IMR-90 (cell line): ENCODE measurements around the gene FALEC. TPM values are rescaled to one million over a fixed set of nuclear protein-coding genes. Genes with fewer than 3 reads are reported as not detected.

ENCODE experiments used
- ATAC-seq: fragments of 200-7000 bp; cut with Tn5 transposase; 2 replicates; pipeline ENCODE4 v1.9.1; 2020; ENCODE audit warnings: low read depth, mild to moderate bottlenecking, moderate library complexity
- BruUV-seq: library from RNA; stranded (reverse); fragments of 400-500 nt; replicated peaks from 2 replicates; lab custom pipeline; 2021; lab: Mats Ljungman, UMichigan
- CTCF ChIA-PET: fragments of 300-600 bp; formaldehyde crosslinking; extraction: SDS; loops from one replicate; lab custom pipeline; 2021; ENCODE audit warnings: antibody characterized with exemption; lab: Yijun Ruan, JAX
- POLR2A ChIA-PET: fragments of 300-600 bp; sonication (Branson Sonifier 250); formaldehyde crosslinking; loops from one replicate; lab custom pipeline; 2022; ENCODE audit warnings: antibody characterized with exemption; ENCODE audit not compliant: unreplicated experiment; lab: Charles Lee
- DNase-seq: peaks from one replicate; pipeline ENCODE4 v3.0.0; 2013
- H2AFZ ChIP-seq: replicated peaks from 2 replicates; pipeline ENCODE3; 2013; ENCODE audit warnings: low read length, mild to moderate bottlenecking; ENCODE audit not compliant: poor library complexity
- H2AK5ac ChIP-seq: 2 replicates; pipeline ENCODE4 v1.6.1; 2013; ENCODE audit warnings: low read depth, low read length, inconsistent platforms
- H2AK9ac ChIP-seq: replicated peaks from 2 replicates; pipeline ENCODE3; 2013; ENCODE audit warnings: mild to moderate bottlenecking, low read depth, low read length, moderate library complexity; ENCODE audit not compliant: poor library complexity
- H2BK120ac ChIP-seq: 2 replicates; pipeline ENCODE4 v1.6.1; 2013; ENCODE audit warnings: low read depth, low read length, inconsistent platforms
- H2BK15ac ChIP-seq: 3 replicates; pipeline ENCODE4 v1.6.1; 2013; ENCODE audit warnings: low read depth, low read length, inconsistent platforms
- H2BK20ac ChIP-seq: 2 replicates; pipeline ENCODE4 v1.6.1; 2013; ENCODE audit warnings: low read depth, mild to moderate bottlenecking, inconsistent platforms, low read length, moderate library complexity
- H2BK5ac ChIP-seq: 2 replicates; pipeline ENCODE4 v1.6.1; 2013; ENCODE audit warnings: mild to moderate bottlenecking, low read depth, low read length, inconsistent platforms; ENCODE audit not compliant: poor library complexity, severe bottlenecking
- H3K14ac ChIP-seq: replicated peaks from 2 replicates; pipeline ENCODE4 v1.6.1; 2013; ENCODE audit warnings: low read depth, low read length, inconsistent platforms
- H3K18ac ChIP-seq: 2 replicates; pipeline ENCODE4 v1.6.1; 2013; ENCODE audit warnings: low read depth, low read length, control low read depth
- H3K23ac ChIP-seq: 2 replicates; pipeline ENCODE4 v1.6.1; 2013; ENCODE audit warnings: low read depth, low read length, inconsistent platforms
- H3K27ac ChIP-seq: 2 replicates; pipeline ENCODE4 v1.5.1; 2013; ENCODE audit warnings: mild to moderate bottlenecking, control low read depth, low read length; ENCODE audit not compliant: insufficient read depth
- H3K27me3 ChIP-seq: 2 replicates; pipeline ENCODE4 v1.6.1; 2013; ENCODE audit warnings: low read length; ENCODE audit not compliant: control insufficient read depth, insufficient read depth
- H3K36me3 ChIP-seq: 2 replicates; pipeline ENCODE4 v1.6.1; 2013; ENCODE audit warnings: low read length, mixed read lengths; ENCODE audit not compliant: control insufficient read depth, insufficient read depth
- H3K4ac ChIP-seq: 2 replicates; pipeline ENCODE4 v1.6.1; 2013; ENCODE audit warnings: low read depth, low read length, inconsistent platforms
- H3K4me1 ChIP-seq: 2 replicates; pipeline ENCODE4 v1.6.1; 2013; ENCODE audit warnings: low read length, mixed read lengths; ENCODE audit not compliant: control insufficient read depth, insufficient read depth
- H3K4me2 ChIP-seq: 2 replicates; pipeline ENCODE4 v1.6.1; 2013; ENCODE audit warnings: low read depth, mild to moderate bottlenecking, control low read depth, low read length, moderate library complexity
- H3K4me3 ChIP-seq: 2 replicates; pipeline ENCODE4 v1.5.1; 2013; ENCODE audit warnings: low read depth, mild to moderate bottlenecking, control low read depth, low read length, moderate library complexity; ENCODE audit not compliant: insufficient read depth
- H3K56ac ChIP-seq: 2 replicates; pipeline ENCODE4 v1.6.1; 2013; ENCODE audit warnings: low read length, inconsistent platforms; ENCODE audit not compliant: insufficient read depth; ENCODE audit errors: extremely low read depth
- H3K79me1 ChIP-seq, 2 experiments: 2 replicates each; pipeline ENCODE4 v1.6.1; 2013; ENCODE audit warnings: low read length in 2 of 2, inconsistent platforms in 1 of 2, low read depth in 1 of 2
- H3K9ac ChIP-seq: 2 replicates; pipeline ENCODE4 v1.6.1; 2013; ENCODE audit warnings: low read depth, low read length, control low read depth
- H3K9me1 ChIP-seq: 2 replicates; pipeline ENCODE4 v1.6.1; 2013; ENCODE audit warnings: low read length, inconsistent platforms; ENCODE audit not compliant: insufficient read depth
- H3K9me3 ChIP-seq: 2 replicates; pipeline ENCODE4 v1.6.1; 2013; ENCODE audit warnings: low read length; ENCODE audit not compliant: control insufficient read depth, insufficient read depth
- H4K20me1 ChIP-seq: 2 replicates; pipeline ENCODE4 v1.6.1; 2013; ENCODE audit warnings: low read length, inconsistent platforms; ENCODE audit not compliant: insufficient read depth
- H4K5ac ChIP-seq: 2 replicates; pipeline ENCODE4 v1.6.1; 2013; ENCODE audit warnings: mild to moderate bottlenecking, low read depth, low read length, control low read depth
- H4K8ac ChIP-seq, 2 experiments: 2 replicates each; pipeline ENCODE4 v1.6.1; 2013; ENCODE audit warnings: low read depth in 2 of 2, low read length in 2 of 2, control low read depth in 1 of 2, inconsistent platforms in 1 of 2
- H4K91ac ChIP-seq: 2 replicates; pipeline ENCODE4 v1.6.1; 2013; ENCODE audit warnings: low read depth, low read length, inconsistent platforms; ENCODE audit not compliant: insufficient read depth
- BHLHE40 ChIP-seq: fragments of 150-350 bp; IDR thresholded peaks from 2 replicates; pipeline ENCODE4 v1.6.1; 2016; ENCODE audit warnings: mild to moderate bottlenecking, low read depth, low read length
- POLR2A ChIP-seq: IDR thresholded peaks from 2 replicates; pipeline ENCODE4 v1.6.1; 2012; ENCODE audit warnings: mild to moderate bottlenecking, low read depth, low read length
- USF2 ChIP-seq: fragments of 150-350 bp; IDR thresholded peaks from 2 replicates; pipeline ENCODE4 v1.6.1; 2017; ENCODE audit warnings: mild to moderate bottlenecking, antibody characterized with exemption, low read length, low read depth
- WGBS, 2 experiments: methylation state at CpG; one replicate each; pipeline versions ENCODE4 v1.1.5 to v1.1.7; 2013; ENCODE audit warnings: missing lambda C conversion rate in 2 of 2; ENCODE audit not compliant: insufficient read length in 1 of 2; ENCODE audit errors: extremely low coverage in 2 of 2; 5-methylcytosine and 5-hydroxymethylcytosine counted together
- dilution Hi-C: fragments of 300-500 bp; cut with HindIII; formaldehyde crosslinking; loops from one replicate; pipeline ENCODE4 v1.14.3; 2018; ENCODE audit warnings: low sequenced_read_pairs; ENCODE audit not compliant: unreplicated experiment
- in situ Hi-C: fragments of 300-500 bp; cut with MboI; formaldehyde crosslinking; loops from 3 replicates; pipeline ENCODE4 v1.14.3; 2019; ENCODE audit warnings: low sequenced_read_pairs, inconsistent platforms, mixed read lengths
- intact Hi-C: fragments of 100-400 bp; cut with micrococcal nuclease; formaldehyde crosslinking; loops from 2 replicates; pipeline ENCODE4 v1.10.0; 2022
- polyA plus RNA-seq, 3 experiments: library from polyadenylated mRNA; depleted of rRNA; stranded (reverse); fragments of >200 nt; gene quantifications; 2 replicates each; pipeline ENCODE4 v1.2.3, GENCODE V29; 2012; ENCODE audit warnings: low replicate concordance in 1 of 3
- total RNA-seq: library from RNA; depleted of rRNA; stranded (reverse); fragments of >200 nt; gene quantifications from 2 replicates; pipeline ENCODE4 v1.2.3, GENCODE V29; 2012
- TF ChIP-seq, protein P1 (sequence below): conservative IDR thresholded peaks from 2 replicates; pipeline ENCODE4 v1.5.1; 2012; ENCODE audit warnings: mild to moderate bottlenecking, low read depth, low read length, improper control_type of control experiment

FALEC gene
- total and polyA plus RNA-seq, 2 of the 4 experiments (the other 2 are of a cell fraction): not detected

- DNase-seq (no peak), ATAC-seq (no peak)
- Histone ChIP-seq H3K9me3 (no peaks in the 10 kb centered on the region), H3K23ac (no peak overlapping the region), H2AK9ac (no peak overlapping the region), H2AFZ (no peak overlapping the region), H3K56ac (no peak overlapping the region), H2BK15ac (no peak overlapping the region), H3K4ac (no peak overlapping the region), H4K5ac (no peak overlapping the region), H3K36me3 (peaks cover 5% of the 10 kb centered on the region), H3K9me1 (peaks cover 11% of the 10 kb centered on the region), H2BK5ac (no peak overlapping the region), H3K9ac (no peak overlapping the region), H3K79me1 (peaks cover 12 to 71% of the 10 kb centered on the region in 2 experiments), H3K4me2 (no peak overlapping the region), H3K4me3 (no peak overlapping the region), H4K91ac (no peak overlapping the region), H4K8ac (no peak overlapping the region), H2AK5ac (no peak overlapping the region), H3K4me1 (peaks cover 20% of the 10 kb centered on the region), H3K27me3 (no peaks in the 10 kb centered on the region), H2BK120ac (no peak overlapping the region), H3K18ac (no peak overlapping the region), H4K20me1 (peaks cover 18% of the 10 kb centered on the region), H3K27ac (no peak overlapping the region), H3K14ac (no peak overlapping the region), H2BK20ac (no peak overlapping the region)
- in situ Hi-C loops (loop anchor here (10.0 kb wide), 1 partner anchor 293 kb away; the partner anchor contains the start of gene APH1A), intact Hi-C loops (no loop called here), dilution Hi-C loops (no loop called here)
- TF ChIP-seq USF2: no peak
- TF ChIP-seq POLR2A: no peak
- TF ChIP-seq, protein P1, sequence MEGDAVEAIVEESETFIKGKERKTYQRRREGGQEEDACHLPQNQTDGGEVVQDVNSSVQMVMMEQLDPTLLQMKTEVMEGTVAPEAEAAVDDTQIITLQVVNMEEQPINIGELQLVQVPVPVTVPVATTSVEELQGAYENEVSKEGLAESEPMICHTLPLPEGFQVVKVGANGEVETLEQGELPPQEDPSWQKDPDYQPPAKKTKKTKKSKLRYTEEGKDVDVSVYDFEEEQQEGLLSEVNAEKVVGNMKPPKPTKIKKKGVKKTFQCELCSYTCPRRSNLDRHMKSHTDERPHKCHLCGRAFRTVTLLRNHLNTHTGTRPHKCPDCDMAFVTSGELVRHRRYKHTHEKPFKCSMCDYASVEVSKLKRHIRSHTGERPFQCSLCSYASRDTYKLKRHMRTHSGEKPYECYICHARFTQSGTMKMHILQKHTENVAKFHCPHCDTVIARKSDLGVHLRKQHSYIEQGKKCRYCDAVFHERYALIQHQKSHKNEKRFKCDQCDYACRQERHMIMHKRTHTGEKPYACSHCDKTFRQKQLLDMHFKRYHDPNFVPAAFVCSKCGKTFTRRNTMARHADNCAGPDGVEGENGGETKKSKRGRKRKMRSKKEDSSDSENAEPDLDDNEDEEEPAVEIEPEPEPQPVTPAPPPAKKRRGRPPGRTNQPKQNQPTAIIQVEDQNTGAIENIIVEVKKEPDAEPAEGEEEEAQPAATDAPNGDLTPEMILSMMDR: no peak
- TF ChIP-seq BHLHE40: no peak
- CTCF ChIA-PET: no interaction called here
- no TSS peak for BruUV-seq
- 100% methylated on average over 1 of the region's 15 CpGs; no CpG with 5 or more reads in 1 of the 2 experiments for WGBS, 2 experiments
- POLR2A ChIA-PET: no interaction called here
Measured at GRCh38 chr1:150557813-150558212, 42.3 kb downstream of the FALEC start.
